ENCODE data around the gene PHF21A.

PHF21A gene

DNA sequence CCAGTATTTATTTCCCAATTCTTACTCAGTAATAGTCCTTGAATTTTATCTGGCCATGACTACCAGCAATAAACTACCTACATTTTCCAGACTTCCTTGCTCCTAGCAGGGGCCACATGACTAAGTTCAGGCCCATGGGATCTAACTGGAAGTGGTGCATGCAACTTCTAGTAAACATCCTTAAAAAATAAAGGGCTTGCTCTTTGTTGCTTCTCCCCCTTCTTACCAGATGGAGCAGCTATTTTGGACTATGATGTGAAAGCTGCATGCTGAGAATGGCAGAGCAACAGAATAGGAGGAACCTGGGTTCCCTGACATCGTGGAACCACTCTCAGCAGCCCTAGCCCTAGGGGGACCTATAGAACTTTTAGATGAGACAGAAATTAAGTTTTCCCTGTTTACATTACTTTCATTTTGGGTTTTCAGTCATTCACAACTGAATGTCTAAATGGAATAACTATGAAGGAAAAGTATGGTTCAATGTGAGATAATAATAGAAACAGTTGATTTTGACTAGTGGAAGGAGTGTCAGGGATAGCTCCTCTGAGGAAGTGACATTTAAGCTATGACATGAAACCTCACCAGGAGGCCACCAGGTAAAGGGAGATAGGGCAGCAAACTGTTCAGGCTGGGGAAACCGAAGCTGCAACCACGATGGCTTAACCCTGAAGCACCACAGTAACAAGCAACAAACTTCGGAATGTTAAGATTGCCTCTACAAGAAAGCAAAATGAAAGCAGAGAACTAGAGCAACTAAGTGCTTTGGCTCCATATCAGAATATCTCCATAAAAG is 48.9 kb downstream of the PHF21A start:
- DNase-seq = no peak

DNA sequence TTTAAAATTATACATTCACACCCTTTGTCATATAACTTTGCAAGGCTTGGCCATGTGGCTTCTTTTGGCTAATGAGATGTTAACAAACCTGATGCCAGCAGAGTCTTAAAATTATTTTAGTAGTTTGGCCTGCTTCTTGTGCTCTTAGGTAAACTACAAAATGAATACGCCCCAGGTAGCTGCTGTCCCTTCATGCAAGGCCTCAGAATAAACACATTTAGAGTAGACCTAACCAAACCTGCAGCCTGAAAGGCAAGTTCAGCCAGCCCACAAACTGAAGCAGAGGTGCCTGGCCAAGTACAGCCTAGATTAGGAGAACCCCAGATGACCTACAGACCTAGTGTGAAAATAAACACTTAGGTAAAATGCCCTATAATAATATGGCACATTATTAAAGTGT is 50.2 kb downstream of the PHF21A start:
- DNase-seq = no peak

DNA sequence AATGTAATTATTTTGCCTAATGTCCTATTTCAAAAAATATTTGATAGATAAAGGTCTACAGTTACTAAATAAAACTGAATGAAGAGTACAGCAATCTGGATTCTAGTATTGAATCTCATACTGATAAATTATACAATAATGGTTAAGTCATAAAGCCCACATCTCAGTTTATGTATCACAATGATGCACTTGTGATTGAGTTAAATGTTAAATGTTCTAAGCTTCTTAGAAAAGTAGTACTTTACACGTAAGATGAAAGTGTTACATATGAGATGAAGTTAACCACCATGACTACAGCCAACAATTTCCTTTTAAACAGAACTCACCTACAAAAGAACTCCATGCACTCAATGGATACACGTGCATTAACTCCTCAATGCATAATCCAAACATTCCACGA is 51.7 kb downstream of the PHF21A start:
- no peak for DNase-seq

DNA sequence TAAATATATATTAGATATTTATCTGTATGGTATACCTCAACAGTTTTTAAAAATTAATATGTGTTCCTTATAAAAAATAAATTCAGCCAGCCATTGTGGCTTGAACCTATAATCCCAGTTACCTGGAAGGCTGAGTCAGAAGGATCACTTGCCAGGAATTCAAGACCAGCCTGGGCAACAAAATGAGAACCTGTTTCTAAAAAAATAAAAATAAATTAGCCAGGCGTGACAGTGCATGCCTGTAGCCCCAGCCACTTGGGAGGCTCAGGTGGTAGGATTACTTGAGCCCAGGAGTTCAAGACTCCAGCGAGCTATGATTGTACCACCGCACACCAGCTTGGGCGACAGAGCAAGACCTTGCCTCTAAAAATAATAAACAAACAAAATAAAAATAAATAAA is 54.9 kb downstream of the PHF21A start:
- DNase-seq = no peak

DNA sequence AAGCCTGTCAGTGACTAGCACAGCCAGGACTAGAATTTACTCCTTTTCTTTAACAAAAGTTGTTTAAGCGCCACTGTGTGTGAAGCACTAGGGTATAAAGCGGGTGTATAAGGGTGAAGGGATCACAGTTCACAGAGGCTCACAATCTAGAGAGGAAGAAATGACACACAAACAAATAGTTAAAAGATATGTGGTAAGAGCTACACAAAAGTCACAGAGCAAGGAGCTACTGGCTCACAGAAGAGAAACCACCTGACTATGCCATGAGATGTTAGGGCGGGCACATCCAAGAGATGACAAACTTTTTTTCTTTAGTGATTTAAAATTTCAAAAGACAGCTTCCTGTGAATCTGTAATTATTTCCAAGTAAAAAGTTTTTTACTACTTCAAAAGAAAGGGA is 55.6 kb downstream of the PHF21A start:
- DNase-seq = no peak

DNA sequence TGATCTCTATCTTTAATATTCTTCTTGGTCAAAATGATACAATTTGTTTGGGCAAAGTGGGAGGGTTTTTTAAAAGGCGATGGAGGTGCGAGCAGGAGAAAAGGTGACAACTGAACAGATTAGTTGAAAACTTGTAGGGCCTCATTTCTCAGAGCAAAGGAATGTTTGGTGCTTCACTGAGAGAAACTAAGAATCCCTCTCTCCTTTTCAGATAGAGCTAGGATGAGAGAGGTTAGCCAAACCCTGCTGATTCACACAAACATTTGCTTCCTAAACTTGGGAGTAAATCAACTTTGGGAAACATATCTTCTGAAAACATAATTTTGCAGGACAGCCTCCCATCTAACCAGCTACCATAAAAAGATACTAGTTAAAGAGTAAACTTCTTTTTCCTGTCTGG is 57.0 kb downstream of the PHF21A start:
- DNase-seq = no peak

DNA sequence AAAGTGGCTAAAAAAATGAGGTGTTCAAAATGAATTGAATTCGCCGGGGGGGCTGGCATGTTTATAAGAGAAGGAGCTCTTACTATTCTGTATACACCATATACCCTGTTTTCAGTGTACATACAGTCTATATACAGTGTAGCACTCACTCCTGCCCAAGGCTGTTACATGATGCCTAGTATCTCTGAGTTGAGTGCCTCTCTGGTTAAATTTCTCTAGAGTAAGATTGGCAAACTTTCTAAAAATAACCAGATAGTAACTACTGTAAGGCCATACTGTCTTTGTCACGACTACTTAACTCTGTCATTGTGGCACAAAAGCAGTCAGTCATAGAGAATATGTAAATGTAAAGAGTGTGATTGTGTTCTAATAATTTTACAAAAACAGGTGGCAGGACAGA is 58.1 kb downstream of the PHF21A start:
- no peak for DNase-seq

DNA sequence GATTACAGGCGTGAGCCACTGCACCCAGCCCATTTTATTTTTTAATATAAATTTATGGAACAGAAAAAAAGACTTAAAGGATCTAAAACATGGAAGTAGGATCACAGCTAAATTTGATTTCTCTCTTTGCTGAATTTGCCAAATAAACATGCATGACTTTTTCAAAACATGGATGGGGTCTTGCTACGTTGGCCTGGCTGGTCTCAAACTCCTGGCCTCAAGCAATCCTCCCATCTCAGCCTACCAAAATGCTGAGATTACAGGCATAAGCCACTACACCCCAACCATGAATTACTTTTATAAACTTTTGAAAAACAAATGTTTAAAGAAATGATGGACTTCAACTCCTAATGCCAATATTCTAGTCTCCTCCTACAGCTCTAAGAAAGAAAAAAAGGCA is 61.2 kb downstream of the PHF21A start:
- DNase-seq = no peak

DNA sequence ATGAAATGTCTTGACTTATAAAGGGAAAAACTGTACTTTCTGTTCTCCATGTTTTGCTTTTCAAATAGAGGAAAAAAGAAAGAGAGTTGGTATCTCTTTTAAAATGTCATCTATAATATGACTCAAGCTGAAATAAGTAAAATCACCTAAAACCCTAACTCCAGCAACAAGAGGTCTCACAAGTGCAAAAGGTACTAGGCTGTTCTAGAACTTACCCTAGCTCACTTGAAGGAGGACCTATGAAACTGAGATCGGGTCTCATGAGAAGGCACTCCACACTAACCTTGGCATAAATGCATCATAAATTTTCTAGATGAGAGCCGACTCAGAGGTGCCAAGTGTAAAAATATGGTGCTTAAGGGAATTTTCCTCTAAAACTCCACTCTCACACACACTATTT is 63.8 kb downstream of the PHF21A start:
- no peak for DNase-seq

DNA sequence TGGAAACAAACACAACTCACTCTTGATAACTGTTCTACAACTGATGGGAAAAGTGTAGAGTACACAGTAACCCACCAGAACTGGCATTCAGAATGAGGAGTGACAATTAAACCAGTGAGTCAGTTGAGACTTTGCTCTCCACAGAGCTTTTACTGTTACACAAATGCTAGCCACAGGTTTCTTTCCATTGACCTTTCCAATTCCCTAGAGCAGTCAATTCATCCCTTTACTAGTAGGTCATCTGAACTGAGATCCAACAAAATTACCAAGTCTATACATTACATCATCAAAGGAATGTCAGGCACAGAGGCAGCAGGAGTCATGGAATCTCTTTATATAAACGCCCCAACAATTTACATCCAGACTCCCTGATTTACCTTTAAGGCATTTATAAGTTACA is 65.9 kb downstream of the PHF21A start:
- no peak for DNase-seq

DNA sequence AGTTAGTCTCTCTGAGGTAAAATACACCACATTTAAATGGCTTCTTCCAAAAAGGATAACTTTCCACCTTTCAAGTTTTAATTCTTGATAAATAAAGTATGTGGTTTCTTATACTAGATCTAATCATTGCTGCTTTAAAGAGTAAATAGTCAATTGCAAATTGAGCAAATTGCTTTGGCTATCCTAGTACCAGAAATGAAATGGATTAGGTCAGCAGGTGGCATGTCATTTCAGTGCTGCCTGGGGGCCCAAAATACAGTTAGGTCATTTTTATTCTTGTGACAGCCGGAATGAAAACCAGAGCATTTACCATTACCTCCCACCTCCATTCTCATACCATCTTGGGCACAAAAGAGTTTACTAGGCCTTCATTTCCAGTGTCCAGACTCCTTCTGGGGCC is 70.2 kb downstream of the PHF21A start:
- DNase-seq = no peak

DNA sequence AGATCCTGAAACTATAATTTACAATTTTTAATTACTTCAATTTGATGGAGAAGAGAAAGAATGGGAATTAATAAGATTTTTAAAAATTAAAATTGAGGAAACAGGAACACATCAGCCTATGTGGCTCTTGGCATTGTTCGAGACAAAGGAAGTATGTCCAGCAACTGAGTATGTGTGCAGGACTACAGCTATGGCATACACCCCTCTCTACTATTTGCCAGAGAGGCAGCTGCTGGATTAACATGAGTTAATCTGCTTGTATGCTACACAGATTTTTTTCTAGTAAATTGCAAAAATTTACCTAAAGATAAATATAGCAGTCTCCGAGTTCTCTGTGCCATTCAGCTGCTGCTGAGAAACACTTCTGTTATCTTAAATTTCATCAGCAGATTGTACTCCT is 70.6 kb downstream of the PHF21A start:
- DNase-seq = no peak

DNA sequence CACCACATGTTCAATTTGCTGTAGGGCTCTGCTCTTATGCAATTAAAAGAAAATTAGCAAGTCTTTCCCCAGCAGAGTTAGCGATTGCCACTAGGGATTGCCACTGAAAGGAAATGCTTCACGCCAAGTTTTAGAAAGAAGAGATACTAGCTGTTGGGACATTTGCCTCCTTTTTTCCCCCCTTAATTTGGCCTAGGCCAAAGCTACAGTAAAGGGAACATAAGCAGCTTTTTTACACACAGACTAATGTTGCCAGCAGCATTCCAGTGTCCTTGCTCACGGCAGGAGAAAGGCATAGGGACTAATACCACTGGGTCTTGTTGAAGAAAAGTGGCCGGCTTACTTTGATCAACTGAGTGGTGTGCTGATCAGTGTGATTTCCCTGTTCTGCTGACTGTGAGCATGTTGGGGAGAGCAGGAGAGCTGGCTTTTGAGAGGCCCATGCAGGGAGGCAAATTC is 71.2 kb downstream of the PHF21A start:
- DNase-seq = no peak

DNA sequence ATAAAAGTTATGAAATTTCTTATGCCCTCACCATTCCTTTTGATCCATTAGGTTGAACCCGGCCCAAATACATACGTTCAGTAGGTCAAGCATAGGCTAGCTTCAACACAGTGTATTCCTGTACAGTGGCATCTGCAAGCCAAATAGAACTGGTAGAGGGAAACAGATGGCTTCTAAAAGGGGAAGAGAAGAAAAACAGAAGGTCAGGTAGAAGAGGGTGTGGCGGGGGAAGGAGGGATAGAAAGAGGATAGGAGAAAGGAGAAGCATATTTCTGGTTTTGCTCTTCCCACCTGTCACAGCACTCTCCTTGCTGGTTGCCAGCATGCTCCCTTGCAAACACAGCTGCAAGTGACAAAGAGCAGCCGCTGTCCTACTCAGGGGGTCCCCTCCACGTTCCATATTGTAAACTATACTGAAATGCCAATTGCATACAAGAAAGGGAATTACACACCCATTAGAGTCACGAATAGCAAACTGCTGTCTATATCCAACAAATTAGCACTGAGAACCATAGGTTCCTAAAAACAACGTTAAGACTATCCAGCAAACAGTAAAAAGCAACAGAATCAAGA is 71.8 kb downstream of the PHF21A start:
- DNase-seq = no peak

DNA sequence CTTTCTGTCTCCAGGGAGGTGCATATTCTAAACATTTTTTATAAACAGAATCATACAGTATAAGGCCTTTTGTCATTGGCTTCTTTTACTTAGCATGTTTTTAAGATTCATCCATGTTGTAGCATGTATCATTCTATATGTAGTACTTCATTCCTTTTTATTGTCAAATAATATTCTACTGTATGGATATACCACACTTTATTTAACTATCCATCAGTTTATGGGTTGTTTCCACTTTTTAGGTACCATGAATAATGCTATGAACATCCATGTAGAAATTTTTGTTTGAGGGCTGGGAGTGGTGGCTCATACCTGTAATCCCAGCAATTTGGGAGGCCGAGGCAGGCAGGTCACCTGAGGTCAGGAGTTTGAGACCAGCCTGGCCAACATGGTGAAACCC is 73.1 kb downstream of the PHF21A start:
- no peak for DNase-seq

DNA sequence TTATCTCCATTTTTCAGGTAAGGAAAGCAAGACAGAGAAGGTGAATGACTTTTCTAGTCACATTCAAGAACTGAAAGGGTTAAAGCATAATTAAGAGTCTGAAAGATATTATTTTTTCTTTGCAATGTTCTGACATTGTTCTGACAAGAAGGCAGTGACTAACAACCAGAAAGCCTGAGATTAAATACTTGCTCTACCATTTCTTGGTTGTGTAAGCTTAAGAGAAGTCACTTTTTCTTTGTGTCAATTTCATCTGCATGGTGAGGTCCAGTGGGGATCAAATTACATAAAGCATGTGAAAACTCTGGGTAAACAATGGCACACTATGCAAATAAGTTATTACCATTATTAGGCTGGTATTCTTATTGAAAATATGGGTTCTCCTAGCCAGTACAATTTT is 73.7 kb downstream of the PHF21A start:
- no peak for DNase-seq

DNA sequence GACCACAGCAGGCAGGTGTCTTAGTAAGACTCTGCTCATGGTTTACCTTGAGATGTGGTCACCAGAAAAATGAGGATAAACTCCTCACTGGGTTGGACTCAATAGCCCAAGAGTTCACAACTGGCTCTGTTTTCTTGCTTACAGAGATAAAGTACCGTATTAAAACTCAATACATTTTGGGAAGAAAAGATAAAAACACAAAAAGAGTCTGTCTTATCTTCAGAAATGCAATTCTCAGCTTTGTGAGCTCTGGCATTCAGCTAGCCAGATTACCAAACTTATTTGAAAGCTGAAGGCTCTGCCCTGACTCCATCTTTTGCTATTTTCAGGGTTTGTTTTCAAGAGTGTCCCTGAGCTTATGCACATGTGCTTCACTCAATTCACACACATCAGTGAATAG is 75.4 kb downstream of the PHF21A start:
- DNase-seq = no peak

DNA sequence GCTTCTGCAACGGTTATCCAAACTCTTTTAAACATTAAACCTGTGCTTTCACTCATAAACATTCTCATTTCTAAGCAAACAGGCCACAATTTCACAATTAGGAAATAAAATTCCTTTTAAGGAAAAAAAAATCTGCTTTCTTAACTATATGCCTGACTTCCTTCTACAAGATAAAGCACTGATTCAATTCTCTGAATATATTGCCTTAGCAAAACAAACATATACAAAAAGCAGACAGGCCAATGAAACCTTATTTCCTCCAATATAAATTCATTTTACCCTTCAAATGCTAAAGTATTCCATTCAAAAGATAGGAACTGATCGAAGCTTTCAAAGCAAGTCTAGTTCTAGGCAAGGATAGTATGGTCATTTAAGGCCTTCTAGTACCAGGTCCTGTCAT is 76.7 kb downstream of the PHF21A start:
- no peak for DNase-seq

DNA sequence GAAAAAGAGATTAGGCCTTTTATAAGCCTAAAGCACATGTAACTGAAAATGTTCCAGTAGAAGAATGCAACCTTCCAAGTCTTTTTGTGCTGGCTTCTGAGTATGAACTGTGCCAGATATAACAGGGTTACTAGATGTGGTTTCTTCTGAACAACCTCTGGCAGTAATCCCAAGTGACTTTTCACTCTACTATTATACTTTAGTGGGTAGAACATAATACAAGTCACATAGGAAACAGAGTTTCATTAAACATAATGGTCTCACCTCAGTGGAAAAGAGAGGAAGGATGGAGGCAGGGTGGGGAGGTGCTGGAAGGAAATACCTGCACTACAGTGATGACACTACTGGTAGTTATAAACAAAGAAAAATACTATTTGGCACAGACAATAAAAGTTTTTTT is 81.3 kb downstream of the PHF21A start:
- DNase-seq = no peak

DNA sequence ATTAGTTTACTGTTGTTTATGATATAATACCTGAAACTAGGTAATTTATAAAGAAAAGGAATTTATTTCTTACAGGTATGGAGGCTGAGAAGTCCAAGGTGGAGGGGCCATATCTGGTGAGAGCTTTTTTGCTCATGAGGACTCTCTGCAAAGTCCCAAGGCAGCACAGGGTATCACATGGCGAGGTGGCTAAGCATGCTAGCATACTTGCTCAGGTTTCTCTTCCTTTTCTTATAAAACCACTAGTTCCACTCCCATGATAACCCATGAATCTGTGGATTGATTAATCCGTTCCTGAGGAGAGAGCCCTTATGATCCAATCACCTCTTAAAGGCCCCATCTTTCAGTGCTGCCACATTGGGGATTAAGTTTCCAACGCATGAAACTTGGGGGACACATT is 82.7 kb downstream of the PHF21A start:
- DNase-seq = no peak

DNA sequence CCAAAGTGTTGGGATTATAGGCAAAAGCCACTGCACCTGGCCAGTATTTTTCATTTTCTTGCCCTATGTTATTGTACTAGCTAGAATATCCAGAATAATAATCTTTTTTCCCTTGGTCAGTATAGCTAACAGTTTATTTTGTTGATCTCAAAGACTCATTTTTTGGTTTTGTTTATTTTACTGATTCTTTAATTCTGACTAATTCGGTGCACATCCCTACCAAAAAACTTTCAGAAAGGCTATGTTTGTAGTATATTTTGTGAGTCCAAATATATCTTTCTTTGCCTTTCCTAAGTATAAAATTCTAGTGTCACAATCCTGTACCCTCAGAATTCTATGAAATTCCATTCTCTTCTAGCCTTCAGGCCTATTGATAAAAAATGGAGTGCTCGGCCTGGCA is 84.3 kb downstream of the PHF21A start:
- DNase-seq = no peak

DNA sequence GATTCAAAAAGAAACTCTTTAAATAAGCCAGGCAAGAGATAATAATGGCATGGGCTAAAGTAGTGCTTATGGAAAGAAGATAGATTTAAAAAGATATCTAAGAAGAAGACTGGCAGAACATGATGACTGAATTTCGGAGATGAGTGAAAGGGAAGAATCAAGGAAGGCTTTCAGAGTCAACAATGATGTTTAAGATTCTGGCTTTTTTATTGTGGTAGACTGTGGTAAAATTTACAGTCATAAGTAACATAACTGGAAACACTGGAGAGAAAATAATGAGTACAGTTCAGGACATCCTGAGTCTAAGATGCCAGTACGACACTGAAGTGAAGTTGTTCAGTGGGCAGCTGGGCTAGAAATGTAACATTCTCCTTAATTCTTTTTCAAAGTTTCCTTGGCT is 85.2 kb downstream of the PHF21A start:
- DNase-seq = no peak

DNA sequence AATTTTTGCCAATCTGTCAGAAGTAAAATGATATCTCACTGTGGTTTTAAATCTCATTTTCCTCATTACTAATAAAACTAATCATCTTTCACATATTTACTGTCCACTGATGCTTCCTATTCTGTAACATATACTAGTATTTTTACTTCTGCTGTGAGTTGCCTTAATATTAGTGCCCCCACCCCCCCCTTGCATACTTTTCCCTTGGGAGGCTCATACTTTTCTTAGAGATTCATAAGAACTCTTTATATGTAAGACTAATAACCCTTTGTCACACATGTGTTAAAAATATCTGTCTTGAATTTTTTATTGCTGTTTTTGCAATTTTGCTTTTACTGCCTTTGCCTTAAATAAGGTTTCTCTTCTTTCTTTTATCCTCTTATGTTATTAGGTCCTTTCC is 87.2 kb downstream of the PHF21A start:
- DNase-seq = no peak

DNA sequence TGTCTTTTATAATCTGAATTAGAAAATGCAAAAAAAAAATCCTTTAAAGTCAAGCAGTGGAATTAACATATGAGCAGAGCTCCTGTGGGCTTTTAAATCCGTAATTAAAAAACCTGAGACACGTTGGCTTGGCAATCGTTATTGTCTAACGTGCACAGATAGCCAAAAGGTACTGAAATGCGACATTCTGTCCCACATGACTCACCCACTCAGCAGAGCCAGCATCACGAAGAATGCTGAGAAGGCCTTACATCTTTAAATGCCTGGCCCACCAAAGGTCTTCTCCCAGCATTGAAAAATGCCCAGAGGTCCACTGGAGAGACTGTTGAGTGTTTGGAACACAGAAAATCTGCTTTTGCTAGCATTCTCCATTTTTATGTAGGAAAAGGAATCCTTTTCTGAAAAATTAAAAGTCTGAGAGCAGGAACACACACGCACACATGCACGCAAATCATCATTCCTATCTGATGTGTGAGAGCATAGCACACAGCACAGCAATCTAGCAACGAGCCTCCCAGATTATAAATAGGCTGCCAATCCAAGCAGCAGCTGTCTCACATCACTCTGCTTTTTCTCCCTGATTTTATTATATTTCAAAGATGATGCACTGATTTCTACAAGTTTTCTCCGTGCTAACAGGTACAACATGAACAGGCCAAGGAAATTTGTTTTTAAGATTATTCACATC is 94.5 kb downstream of the PHF21A start:
- DNase-seq = no peak
